Smooth muscle cell of the coronary artery (primary cell): ENCODE data around the gene LYRM9. TPM values are rescaled to one million over a fixed set of nuclear protein-coding genes. Genes with fewer than 3 reads are reported as not detected.

Source experiments
- total RNA-seq: library from RNA; depleted of rRNA; stranded (reverse); fragments of >200 nt; gene quantifications from 2 replicates; pipeline ENCODE4 v1.2.3, GENCODE V29; 2014; ENCODE audit warnings: low replicate concordance

Gene LYRM9
- 2.3 and 3.2 TPM in 2 replicates for total RNA-seq

DNA sequence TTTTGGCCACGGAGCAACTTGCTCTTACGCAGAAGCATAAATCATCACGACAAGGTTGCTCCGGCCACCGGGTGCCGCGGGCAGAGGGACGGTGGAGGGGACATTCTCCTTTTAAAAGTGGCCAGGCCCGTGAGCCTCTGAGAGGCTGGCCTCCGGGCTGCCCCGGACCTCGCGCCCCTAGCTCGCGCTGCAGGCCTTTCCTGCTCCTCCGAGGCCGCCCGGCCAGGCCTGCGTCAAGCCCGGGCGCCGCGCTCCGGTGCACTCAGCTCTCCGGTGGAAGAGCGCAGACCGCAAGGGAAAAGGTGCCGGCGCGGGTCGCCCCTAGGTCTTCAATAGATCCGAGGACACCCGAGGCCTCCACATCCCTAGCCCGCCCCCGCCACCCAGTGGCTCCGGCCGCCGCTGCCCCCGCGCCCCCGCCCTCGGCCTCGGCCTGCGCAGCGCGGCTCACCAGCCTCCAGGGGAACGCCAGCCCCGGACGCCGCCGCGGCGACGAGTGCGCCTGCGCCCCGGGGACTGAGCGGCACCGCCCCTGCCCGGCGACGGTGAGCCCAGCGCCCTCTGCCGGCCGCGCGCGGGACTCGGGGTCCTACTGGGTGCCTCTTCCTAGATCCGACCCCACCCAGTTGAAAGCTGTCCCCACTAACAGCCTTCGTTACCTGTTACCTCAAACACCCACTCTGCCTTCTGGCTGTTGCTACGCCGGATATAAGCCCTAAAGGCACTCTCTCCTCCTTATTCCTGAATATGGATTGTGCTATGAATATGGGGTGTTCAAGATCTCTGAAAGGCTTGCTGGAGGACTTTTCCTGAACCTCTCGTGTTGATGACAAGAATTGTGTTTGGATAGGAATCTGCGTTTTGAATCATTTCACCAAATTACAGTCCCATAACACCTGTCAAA lies at the start of gene LYRM9:
TSS of gene LYRM9 (minus strand) at position 500 of the 904 bp plus-strand sequence. CDS start 10,671 bp downstream, outside the sequence.

Other genes starting within 250 kb of the LYRM9 start
- gene NOS2, start 92.8 kb downstream of the LYRM9 start, total RNA-seq, result not detected in 2 replicates
- gene NLK, start 149.3 kb upstream of the LYRM9 start, total RNA-seq, result 7.0 and 15.1 TPM in 2 replicates